ENCODE data around the gene HYAL3. TPM values are rescaled to one million over a fixed set of nuclear protein-coding genes. Genes with fewer than 3 reads are reported as not detected.
"Not testable (repeated sequence)": the region's sequence is repeated elsewhere in the genome, so short reads cannot be mapped to it uniquely, and the experiment has no call there.

Gene HYAL3
- total and polyA plus RNA-seq, 3 experiments from 2014 or later = 3.6 to 8.4 (median 7.7) TPM

DNA sequence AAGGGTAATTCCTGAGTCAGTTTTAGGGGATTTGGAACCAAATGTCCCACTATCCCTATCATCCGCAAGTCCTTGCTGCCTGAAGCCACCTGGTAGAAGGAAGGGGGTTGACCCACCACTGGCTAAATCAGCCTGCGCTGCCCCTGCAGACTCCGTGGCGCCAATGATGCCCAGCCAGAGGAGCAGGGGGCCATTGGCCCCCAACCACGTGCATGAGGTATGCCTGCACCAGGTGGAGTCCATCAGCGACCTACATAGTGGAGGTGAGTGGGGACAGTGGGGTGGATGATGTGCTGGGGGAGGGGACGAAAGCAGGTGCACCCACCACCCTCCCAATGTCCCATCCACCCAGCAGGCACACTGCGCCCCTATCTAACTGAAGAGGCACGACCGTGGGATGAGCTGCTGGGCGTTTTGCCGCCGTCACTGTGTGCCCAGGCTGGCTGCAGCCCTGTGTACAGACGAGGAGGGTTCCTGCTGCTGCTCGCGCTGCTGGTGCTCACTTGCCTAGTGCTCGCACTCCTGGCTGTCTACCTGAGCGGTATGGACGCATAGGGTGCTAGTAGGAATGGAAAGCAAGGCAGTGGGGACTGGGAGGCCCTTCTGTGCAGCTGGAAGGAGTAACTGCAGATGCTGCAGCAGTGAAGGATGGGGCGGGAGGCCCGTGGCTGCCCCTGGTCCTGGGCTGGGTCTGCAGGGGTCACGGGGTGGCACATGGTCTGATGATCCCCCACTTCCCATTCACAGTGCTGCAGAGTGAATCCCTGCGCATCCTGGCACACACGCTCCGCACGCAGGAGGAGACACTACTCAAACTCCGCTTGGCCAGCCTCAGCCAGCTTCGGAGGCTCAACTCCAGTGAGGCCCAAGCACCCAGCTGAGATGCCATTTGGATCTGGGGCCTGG, 12.6 kb downstream of the HYAL3 start:
- H3K36me3 Mint-ChIP-seq = peaks cover 0 to 42% (median 7%) of the 10 kb centered on the region in 3 donors
- no peak overlapping the region for H3K27ac ChIP-seq (ENCODE audit: low read depth, low read length)
- H3K4me1 Mint-ChIP-seq = peaks cover 5 to 6% (median 6%) of the 10 kb centered on the region in 3 donors
- H3K4me1 ChIP-seq (ENCODE audit: insufficient read depth, low read length) = peaks cover 12% of the 10 kb centered on the region
- H3K9me3 Mint-ChIP-seq = no peaks in the 10 kb centered on the region
- CTCF ChIA-PET = interaction anchor here (1.0 kb wide), 1 partner anchor 92 kb away, joined by 3 read pairs; no protein-coding TSS in a partner anchor
- H3K4me3 ChIP-seq (ENCODE audit: low read length) = no peak overlapping the region
- H3K27me3 ChIP-seq (ENCODE audit: insufficient read depth, low read length, poor library complexity, severe bottlenecking) = no peaks in the 10 kb centered on the region
- H3K27me3 Mint-ChIP-seq = no peaks in the 10 kb centered on the region
- no peak for DNase-seq
- H3K4me3 Mint-ChIP-seq = no peak overlapping the region
- no peaks in the 10 kb centered on the region for H3K9me3 ChIP-seq (ENCODE audit: low read length)
- H3K27ac Mint-ChIP-seq = peak overlapping the region in 1 of 8 donors; percentile 26
- H3K36me3 ChIP-seq (ENCODE audit: insufficient read depth, low read length) = peaks cover 6% of the 10 kb centered on the region
- POLR2A ChIA-PET = no interaction called here

DNA sequence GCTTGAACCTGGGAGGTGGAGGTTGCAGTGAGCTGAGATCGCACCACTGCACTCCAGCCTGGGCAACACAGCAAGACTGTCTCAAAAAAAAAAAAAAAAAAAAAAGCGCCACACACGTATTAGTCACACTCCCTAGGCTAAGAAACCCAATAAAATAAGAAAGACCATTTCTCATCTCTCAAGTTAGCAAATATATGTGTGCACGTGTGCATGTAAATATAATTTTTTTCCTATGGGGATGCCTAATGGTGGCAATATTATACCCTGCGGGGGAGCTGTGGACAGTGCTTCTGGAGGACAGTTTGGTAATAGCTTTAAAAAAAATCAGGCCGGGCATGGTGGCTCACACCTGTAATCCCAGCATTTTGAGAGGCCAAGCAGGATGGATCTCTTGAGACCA, 15.1 kb downstream of the HYAL3 start:
- not testable (repeated sequence) for H3K4me1 Mint-ChIP-seq; H3K36me3 ChIP-seq (ENCODE audit: insufficient read depth, low read length); H3K4me3 ChIP-seq (ENCODE audit: low read length); H3K4me1 ChIP-seq (ENCODE audit: insufficient read depth, low read length); DNase-seq; H3K9me3 ChIP-seq (ENCODE audit: low read length); H3K27ac Mint-ChIP-seq; H3K27ac ChIP-seq (ENCODE audit: low read depth, low read length); H3K4me3 Mint-ChIP-seq; H3K27me3 ChIP-seq (ENCODE audit: insufficient read depth, low read length, poor library complexity, severe bottlenecking); H3K27me3 Mint-ChIP-seq; H3K9me3 Mint-ChIP-seq
- POLR2A ChIA-PET = interaction anchor here (0.6 to 1.1 kb wide), 2 partner anchors 8 to 76 kb away, joined by 3 read pairs; partner anchors contain the start of gene IFRD2
- CTCF ChIA-PET = interaction anchor here (1.0 to 1.7 kb wide), 2 partner anchors 14 to 24 kb away, joined by 3 to 5 read pairs; no protein-coding TSS in a partner anchor
- H3K36me3 Mint-ChIP-seq = peaks cover 0 to 28% (median 7%) of the 10 kb centered on the region in 3 donors

DNA sequence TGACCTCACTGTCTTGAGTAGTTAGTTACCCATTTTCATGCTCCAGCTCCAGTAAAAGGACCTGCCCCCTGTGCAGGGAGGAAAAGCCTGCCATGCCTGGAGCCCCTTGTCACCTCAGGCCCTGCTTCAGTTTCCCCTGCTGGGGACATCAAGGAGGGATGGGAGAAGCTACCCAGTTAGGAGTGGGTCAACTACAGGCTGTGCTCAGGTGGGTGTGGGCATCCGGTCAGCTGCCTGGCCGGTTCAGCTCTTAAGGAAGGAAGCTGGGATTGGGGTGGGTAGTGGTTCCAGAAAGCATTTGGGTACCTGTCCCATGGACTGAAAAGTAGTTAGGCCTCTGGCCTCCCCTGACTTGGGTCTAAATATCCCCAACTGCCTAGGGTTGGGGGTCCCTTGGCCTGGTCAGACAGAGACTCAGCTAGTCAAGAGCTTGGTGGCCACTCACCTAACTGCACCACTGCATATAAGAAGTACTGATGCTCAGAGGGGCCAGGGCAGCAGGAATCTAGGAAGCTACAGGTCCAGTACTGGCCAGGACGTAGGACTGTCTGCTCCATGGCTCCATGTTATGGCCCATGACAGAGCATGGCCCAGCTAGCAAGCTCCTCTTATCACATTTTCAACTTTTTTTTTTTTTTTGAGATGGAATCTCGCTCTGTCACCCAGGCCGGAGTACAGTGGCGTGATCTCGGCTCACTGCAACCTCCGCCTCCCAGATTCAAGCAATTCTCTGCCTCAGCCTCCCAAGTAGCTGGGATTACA, 19.8 kb downstream of the HYAL3 start:
- no peak overlapping the region for H3K27ac Mint-ChIP-seq
- Histone ChIP-seq H3K27ac (ENCODE audit: low read depth, low read length) (no peak overlapping the region), H3K36me3 (ENCODE audit: insufficient read depth, low read length) (no peaks in the 10 kb centered on the region), H3K4me3 (ENCODE audit: low read length) (no peak overlapping the region), H3K27me3 (ENCODE audit: insufficient read depth, low read length, poor library complexity, severe bottlenecking) (peaks cover 13% of the 10 kb centered on the region), H3K9me3 (ENCODE audit: low read length) (no peaks in the 10 kb centered on the region), H3K4me1 (ENCODE audit: insufficient read depth, low read length) (peaks cover 15% of the 10 kb centered on the region)
- H3K4me1 Mint-ChIP-seq = peaks cover 10 to 17% (median 14%) of the 10 kb centered on the region in 3 donors
- peaks cover 19 to 22% of the 10 kb centered on the region in 2 donors for H3K27me3 Mint-ChIP-seq
- H3K36me3 Mint-ChIP-seq = no peaks in the 10 kb centered on the region
- H3K9me3 Mint-ChIP-seq = no peaks in the 10 kb centered on the region
- no peak overlapping the region for H3K4me3 Mint-ChIP-seq
- ChIA-PET CTCF (interaction anchor here (0.7 to 2.2 kb wide), 5 partner anchors 28 to 87 kb away, joined by 3 to 10 read pairs (median 4); no protein-coding TSS in a partner anchor), POLR2A (interaction anchor here (0.5 to 1.4 kb wide), 2 partner anchors 39 to 44 kb away, joined by 3 to 4 read pairs; partner anchors contain the start of gene GNAI2)
- no peak for DNase-seq

DNA sequence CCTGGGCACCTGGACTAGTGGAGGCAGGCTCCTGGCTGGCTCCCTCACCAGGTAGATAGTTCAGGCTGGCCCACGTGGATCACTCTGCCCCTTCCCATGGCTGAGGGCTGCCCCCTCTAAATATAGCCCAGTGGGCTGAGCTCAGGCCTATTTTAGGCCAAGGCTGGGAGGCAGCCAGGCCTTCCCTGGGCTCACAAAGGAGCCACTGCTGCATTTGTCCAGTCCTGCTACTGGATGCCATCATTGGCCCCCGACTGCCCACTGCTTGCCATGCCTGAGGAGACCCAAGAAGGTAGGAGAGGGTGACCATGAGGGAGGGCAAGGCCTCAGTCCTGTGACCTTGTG, 20.4 kb downstream of the HYAL3 start, which contains the start of gene LSMEM2:
LSMEM2 (plus strand) TSS at position 208 of the 345 bp plus-strand sequence; CDS start at position 235, 27 bp downstream.
- no peak within 1 kb of the TSS for H3K4me3 Mint-ChIP-seq
- H3K36me3 Mint-ChIP-seq = no peaks in the 10 kb centered on the region
- ChIA-PET CTCF (interaction anchor here (1.4 to 2.2 kb wide), 3 partner anchors 32 to 87 kb away, joined by 3 to 10 read pairs (median 10); no protein-coding TSS in a partner anchor), POLR2A (interaction anchor here (0.5 to 1.4 kb wide), 2 partner anchors 38 to 43 kb away, joined by 3 to 4 read pairs; partner anchors contain the start of gene GNAI2)
- H3K27ac Mint-ChIP-seq = peak within 1 kb of the TSS in 1 of 8 donors; percentile 61
- Histone ChIP-seq H3K4me3 (ENCODE audit: low read length) (no peak within 1 kb of the TSS), H3K36me3 (ENCODE audit: insufficient read depth, low read length) (no peaks in the 10 kb centered on the region), H3K9me3 (ENCODE audit: low read length) (no peaks in the 10 kb centered on the region), H3K27me3 (ENCODE audit: insufficient read depth, low read length, poor library complexity, severe bottlenecking) (peaks cover 19% of the 10 kb centered on the region), H3K4me1 (ENCODE audit: insufficient read depth, low read length) (peaks cover 21% of the 10 kb centered on the region), H3K27ac (ENCODE audit: low read depth, low read length) (no peak within 1 kb of the TSS)
- peaks cover 15 to 23% (median 19%) of the 10 kb centered on the region in 3 donors for H3K4me1 Mint-ChIP-seq
- no peak for DNase-seq
- H3K27me3 Mint-ChIP-seq = peaks cover 24 to 28% of the 10 kb centered on the region in 2 donors
- H3K9me3 Mint-ChIP-seq = no peaks in the 10 kb centered on the region

DNA sequence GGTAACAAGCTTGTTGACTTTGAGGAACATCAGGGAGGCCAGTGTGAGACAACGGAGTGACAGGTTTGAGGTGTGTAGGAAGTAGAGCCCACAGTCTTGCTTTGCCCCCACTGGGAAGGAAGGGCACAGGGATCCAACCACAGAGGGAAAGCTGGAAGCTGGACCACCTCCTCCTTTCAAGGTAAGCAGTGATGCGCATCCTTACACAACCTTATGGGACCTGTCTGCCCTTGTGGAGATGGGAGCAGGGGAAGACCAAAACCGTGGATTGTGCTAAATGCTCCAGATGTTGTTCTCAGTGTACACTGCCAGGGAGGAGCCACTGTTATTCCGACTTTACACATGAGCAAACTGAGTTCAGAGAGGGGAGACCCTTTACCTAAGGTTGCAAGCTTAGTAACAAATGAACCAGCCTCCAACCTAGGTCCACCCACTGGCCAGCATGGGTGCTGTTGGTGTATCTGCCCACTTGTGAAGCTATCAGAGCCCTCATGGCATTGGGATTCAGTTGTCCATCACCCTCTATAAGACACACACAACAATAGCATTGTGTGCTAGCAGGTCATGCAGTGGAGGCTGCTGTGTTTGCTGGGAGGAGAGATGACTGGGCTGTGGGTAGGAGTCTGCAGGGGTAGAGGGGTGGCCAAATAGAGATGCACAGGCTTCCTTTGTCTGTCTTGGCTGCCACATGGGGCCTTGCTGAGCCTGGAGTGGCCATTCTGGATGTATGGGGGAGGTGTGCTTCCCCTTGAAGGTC, 20.9 kb downstream of the HYAL3 start:
- Mint-ChIP-seq H3K27ac (peak overlapping the region in 1 of 8 donors; percentile 61), H3K27me3 (peaks cover 24 to 29% of the 10 kb centered on the region in 2 donors), H3K4me1 (peaks cover 15 to 26% (median 19%) of the 10 kb centered on the region in 3 donors), H3K36me3 (no peaks in the 10 kb centered on the region), H3K4me3 (no peak overlapping the region), H3K9me3 (no peaks in the 10 kb centered on the region)
- DNase-seq = no peak
- Histone ChIP-seq H3K4me3 (ENCODE audit: low read length) (no peak overlapping the region), H3K27me3 (ENCODE audit: insufficient read depth, low read length, poor library complexity, severe bottlenecking) (peaks cover 24% of the 10 kb centered on the region), H3K9me3 (ENCODE audit: low read length) (no peaks in the 10 kb centered on the region), H3K4me1 (ENCODE audit: insufficient read depth, low read length) (peaks cover 24% of the 10 kb centered on the region), H3K27ac (ENCODE audit: low read depth, low read length) (no peak overlapping the region), H3K36me3 (ENCODE audit: insufficient read depth, low read length) (no peaks in the 10 kb centered on the region)
- POLR2A ChIA-PET = interaction anchor here (1.4 kb wide), 1 partner anchor 43 kb away, joined by 4 read pairs; the partner anchor contains the start of gene GNAI2
- CTCF ChIA-PET = interaction anchor here (1.4 to 2.2 kb wide), 4 partner anchors 18 to 86 kb away, joined by 3 to 10 read pairs (median 6); no protein-coding TSS in a partner anchor

DNA sequence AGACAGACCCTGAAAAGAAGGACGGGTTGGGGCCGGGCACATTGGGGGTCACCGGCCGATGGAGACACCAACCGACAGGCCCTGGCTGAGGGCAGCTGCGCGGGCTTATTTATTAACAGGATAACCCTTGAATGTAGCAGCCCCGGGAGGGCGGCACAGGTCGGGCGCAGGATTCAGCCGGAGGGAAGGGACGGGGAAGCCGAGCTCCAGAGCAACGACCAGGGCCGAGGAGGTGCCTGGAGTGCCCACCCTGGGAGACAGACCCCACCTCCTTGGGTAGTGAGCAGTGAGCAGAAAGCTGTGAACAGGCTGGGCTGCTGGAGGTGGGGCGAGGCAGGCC, 22.5 kb downstream of the HYAL3 start:
- CTCF ChIA-PET = interaction anchor here (1.0 to 7.2 kb wide), 5 partner anchors 13 to 96 kb away, joined by 3 to 86 read pairs (median 3); no protein-coding TSS in a partner anchor

More for the DNA sequence above, 22.5 kb downstream of the HYAL3 start:
- H3K4me1 ChIP-seq (ENCODE audit: insufficient read depth, low read length) = peaks cover 28% of the 10 kb centered on the region
- Mint-ChIP-seq H3K9me3 (no peaks in the 10 kb centered on the region), H3K27ac (no peak overlapping the region), H3K4me1 (peaks cover 20 to 32% (median 24%) of the 10 kb centered on the region in 3 donors), H3K27me3 (peaks cover 28 to 34% of the 10 kb centered on the region in 2 donors), H3K36me3 (no peaks in the 10 kb centered on the region), H3K4me3 (no peak overlapping the region)
- peaks cover 28% of the 10 kb centered on the region for H3K27me3 ChIP-seq (ENCODE audit: insufficient read depth, low read length, poor library complexity, severe bottlenecking)
- DNase-seq = no peak
- POLR2A ChIA-PET = no interaction called here
- no peak overlapping the region for H3K27ac ChIP-seq (ENCODE audit: low read depth, low read length)
- no peak overlapping the region for H3K4me3 ChIP-seq (ENCODE audit: low read length)
- no peaks in the 10 kb centered on the region for H3K9me3 ChIP-seq (ENCODE audit: low read length)
- H3K36me3 ChIP-seq (ENCODE audit: insufficient read depth, low read length) = no peaks in the 10 kb centered on the region

All from CD8-positive, alpha-beta memory T cell (primary cell).